Myocyte (in vitro differentiated cells): ENCODE measurements around the gene BRD3OS. TPM values are rescaled to one million over a fixed set of nuclear protein-coding genes. Genes with fewer than 3 reads are reported as not detected.

Experiments used
- DNase-seq: peaks from one replicate; pipeline ENCODE4 v3.0.0-alpha.2; 2012; ENCODE audit warnings: low read depth
- total RNA-seq: library from RNA; depleted of rRNA; stranded (reverse); fragments of >200 nt; gene quantifications from 2 replicates; pipeline ENCODE4 v1.2.3, GENCODE V29; 2014

BRD3OS gene
- total RNA-seq, 1 donor from 2014 or later, result 13.4 TPM

GRCh38 chr9:134032456-134033222 is 7.4 kb downstream of the BRD3OS start:
- DNase-seq, result no peak

GRCh38 chr9:134033516-134034214 is 8.4 kb downstream of the BRD3OS start:
- no peak for DNase-seq

GRCh38 chr9:134034215-134035040 is 9.1 kb downstream of the BRD3OS start:
- no peak for DNase-seq

DNA sequence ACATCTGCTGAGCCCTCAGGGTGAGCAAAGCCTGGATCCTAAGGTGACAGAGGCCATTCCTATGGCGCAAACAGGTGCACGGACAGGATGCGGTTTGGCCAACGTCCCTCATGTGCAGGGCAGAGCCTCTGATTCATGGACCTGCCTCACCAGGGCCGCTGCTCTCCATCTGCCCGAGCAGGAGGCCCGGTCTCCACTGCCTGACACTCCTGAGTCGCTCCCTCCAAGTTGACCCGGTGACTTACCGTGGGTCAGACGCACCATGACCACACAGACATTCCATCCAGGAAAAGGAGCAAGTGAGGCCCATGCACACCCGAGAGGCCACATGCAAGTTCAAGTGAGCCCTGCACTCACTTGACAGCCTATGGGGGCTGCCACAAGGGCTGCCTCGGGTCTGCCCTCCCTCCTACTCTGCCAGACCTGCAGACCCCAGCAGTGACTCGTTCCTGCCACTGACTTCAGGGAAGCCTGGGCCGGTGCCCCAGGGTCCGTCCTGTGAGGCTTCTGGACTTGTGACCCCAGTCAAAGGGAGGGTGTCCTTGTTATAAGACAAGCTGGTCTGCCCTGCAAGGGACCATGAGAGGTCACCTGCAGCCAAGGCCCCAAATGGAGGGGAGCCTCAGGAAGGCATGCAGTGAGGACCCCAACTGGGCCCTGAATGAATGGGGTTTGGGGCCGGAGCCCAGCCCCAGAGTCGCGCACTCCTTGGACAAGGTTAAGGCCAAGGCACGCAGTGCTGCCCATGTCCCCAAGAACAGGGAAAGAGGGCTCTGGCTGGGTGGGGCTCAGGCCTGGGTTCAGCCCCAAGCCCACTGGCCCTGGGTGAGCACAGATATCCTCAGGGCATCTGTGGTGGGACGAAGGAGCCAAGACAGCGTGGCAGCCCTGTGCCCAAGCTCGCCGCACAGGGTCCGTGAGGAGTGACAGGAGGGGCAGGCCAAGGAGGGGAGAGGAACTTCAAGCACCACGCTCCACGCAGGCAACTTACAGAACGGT is 10.1 kb downstream of the BRD3OS start:
- DNase-seq, result peak; percentile 43

DNA sequence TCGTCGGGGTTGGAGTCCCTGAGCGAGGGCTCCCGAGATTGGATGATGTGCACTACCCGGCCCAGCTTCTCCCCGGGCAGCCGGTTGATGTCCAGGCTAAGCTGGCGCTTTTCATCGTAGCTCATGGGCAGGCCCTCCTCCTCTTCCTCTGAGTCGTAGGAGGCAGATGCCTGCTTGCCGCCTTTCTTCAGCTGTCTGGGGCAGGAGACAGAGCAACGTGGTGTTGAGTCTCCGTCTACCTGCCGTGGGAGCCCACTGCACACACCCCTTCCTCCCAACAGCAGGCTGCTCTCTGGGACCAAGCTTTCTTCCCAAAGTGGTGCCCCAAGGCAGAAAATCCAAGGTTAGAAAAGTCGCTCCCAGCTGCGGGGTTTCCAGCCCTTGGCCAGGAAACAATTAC is 10.8 kb downstream of the BRD3OS start:
- no peak for DNase-seq

GRCh38 chr9:134037641-134038040 is 12.4 kb downstream of the BRD3OS start:
- DNase-seq, result no peak

GRCh38 chr9:134039386-134040175 is 14.3 kb downstream of the BRD3OS start:
- DNase-seq, result no peak

GRCh38 chr9:134040176-134040565 is 14.9 kb downstream of the BRD3OS start:
- DNase-seq, result no peak

DNA sequence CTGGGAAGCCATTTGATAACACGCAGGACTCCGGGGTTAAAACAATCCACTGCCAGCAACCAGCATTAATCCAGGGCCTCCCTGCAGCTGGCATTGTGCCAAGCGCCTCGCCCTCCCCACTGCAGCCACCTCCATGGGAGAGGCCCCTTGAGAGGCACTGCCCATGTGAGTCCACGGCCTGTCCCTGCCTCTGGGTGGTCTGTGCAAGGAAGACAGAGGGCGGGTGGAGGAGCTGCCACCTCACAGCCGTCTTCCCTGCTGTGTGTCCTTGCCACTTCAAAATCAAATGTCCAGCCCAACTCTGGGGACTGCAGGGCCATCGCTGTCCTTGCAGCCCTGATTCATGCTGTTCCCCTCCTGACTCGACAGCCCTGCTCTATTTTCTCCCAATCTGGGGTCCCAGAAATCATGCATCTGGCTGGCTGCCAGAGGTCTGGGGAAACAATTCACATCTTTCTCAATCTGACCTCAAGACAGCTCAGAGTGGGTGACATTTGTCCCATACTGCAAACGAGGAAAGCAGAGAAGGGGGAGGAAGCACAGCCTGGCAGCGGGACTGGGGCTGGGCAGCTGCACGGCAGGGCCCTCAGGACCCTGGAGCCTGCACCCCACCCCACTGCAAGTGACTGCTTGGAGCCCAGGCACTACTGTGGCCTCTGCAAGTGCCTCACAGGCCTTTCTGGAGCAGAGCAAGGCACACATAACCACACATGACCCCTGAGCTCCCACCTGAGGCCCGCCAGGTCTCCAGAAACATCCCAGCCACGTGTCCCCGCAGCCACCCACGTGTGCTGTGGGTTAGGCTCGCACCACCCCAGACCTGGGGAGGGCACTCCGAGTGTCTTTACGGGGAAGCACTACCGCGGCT is 15.7 kb downstream of the BRD3OS start:
- no peak for DNase-seq

GRCh38 chr9:134041649-134041962 is 16.3 kb downstream of the BRD3OS start:
- no peak for DNase-seq

GRCh38 chr9:134043531-134043988 is 18.3 kb downstream of the BRD3OS start:
- no peak for DNase-seq

DNA sequence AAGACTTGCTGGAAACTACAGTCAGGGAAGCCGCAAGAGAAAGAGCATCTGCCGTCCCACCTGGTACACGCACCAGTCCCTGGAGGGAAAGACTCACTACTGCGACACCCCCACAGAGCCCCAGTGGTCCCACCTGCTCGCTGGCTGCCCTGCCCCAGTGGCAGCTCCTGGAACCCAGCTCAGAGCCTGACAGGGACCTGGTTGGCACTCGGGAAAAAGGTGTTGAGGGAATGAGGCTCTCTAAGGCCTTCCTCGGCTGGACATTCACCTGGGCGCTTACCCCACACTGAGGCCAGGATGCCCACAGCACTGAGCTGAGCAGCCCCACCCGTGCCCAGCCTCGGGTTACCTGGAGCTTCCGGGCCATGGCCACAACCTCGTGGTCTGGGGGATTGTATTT is 19.7 kb downstream of the BRD3OS start:
- no peak for DNase-seq

GRCh38 chr9:134045841-134046544 is 20.7 kb downstream of the BRD3OS start:
- DNase-seq, result no peak

DNA sequence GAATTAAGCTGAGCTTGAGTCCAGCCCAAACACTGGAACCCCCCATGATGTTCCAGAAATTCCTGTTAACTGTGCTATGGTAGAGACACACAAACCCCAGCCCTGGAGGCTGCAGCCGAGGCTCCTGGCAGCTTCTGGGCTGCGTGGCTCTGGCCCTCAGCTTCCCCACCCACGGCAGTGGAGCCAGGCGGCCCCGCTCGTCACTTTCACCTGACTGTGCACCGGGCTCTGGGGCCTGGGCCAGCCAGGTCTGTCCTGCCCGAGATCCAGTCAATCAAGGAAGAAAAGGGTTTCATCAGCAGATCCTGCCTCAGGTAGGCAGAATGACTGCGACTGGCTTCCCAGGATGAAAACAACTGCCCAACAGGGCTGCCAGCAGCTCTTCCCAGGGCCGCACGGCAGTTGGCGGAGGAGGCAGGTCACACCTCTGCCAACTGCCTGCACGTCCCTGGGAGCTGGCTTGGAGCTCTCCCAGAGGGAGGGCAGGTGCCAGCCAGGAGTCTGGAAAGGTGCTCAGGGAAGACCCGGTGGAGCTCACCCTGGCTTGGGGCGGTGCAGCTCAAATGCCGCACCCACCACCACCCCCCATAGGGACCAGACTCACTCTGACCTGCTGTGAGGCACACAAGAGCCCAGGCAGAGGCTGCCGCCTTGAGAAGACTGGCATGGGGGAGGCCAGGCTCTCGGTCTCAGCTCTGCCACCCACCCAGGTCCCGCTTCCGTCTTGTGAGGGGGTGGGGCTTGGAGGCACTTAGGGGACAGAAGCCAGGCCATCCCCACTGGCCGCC is 21.8 kb downstream of the BRD3OS start:
- DNase-seq, result no peak

DNA sequence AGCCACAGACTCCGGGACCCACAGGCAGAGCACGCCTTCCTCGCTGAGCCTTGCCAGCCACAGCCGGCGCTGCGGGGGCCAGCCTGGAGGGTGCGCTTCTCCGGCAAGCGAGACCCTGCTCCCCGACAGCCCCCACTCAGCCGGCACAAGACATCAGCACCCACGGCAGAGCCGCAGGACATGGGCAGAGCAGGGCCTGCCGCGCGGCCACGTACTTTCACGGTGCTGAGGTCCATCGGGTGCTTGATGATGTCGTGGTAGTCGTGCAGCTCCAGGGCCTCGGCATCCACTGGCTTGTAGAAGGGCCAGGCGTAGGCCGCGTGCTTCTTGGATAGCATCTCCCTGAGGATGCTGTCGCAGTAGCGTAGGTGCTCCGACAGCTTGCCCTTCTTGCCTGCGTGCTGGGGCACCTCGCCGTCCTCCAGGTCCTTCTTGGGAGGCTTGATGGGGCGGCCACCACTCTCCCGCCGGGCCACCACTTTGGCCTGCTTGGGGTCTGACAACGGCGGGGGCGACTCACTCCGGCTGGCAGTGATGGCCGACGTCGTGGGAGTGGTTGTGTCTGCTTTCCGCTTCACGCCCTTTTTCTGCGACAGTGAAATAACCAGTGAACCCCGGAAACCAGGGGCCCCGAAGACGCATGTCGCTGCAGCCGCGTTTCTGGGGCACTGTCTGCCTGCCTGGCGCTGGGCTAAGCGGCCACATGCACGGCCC is 22.7 kb downstream of the BRD3OS start:
- no peak for DNase-seq

DNA sequence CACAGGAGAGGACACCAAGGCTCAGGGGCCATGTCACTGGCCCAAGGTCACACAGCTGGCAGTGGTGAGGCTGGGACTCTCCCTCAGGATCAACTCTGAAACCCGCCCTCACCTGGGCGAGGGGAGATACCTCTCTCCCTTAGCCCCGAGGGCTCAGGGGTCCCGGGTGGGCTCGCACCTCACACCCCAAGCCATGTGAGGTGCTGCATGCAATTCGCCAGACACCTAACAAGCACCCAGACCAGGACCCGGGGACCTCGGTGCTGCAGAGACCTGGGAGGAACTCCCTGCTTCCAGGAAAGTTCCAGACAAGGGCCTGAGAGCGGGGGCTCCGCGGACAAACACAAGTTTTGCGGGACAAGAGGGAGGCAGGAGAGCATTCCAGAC is 23.3 kb downstream of the BRD3OS start:
- DNase-seq, result no peak

DNA sequence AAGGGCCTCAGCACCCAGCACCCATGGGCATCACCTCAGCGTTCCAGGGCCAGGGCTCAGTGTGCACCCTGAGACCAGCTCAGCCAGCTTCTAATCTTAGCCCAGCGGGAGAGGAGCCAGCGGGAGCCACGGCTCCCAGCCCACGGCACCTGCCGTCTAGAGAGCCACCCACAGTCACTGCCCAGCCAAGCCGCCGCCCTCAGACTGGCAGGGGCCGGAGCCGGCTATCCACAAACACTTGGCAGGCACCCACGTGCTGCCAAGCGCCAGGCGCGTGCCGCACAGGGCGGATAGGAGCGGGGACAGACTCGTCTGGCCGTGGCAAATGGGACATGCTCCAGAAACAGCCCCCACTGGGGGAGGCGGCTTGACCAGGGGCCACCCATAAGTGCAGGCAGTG is 24.0 kb downstream of the BRD3OS start:
- peak; percentile 81 for DNase-seq
